K562 (cell line): ENCODE measurements around the gene RABIF. TPM values are rescaled to one million over a fixed set of nuclear protein-coding genes. Genes with fewer than 3 reads are reported as not detected.

Source experiments
- ATF1 ChIP-seq, 2 experiments: fragments of 450-650 bp in 1 of 2; IDR thresholded peaks; 2 replicates each; pipeline ENCODE4 v1.6.1; 2016; ENCODE audit warnings: missing compliant biosample characterization in 1 of 2, missing genetic modification characterization in 1 of 2
- ATF7 ChIP-seq: fragments of 450-650 bp; IDR thresholded peaks from 2 replicates; pipeline ENCODE4 v1.7.1; 2014; ENCODE audit warnings: mild to moderate bottlenecking, moderate library complexity
- DNMT1 ChIP-seq: fragments of 450-650 bp; IDR thresholded peaks from 2 replicates; pipeline ENCODE4 v1.6.1; 2016; ENCODE audit warnings: antibody characterized with exemption, mild to moderate bottlenecking
- RBFOX2 ChIP-seq: fragments of 200-400 bp; formaldehyde crosslinking; IDR thresholded peaks from 2 replicates; pipeline ENCODE4 v1.6.1; 2017; ENCODE audit warnings: low read depth, mild to moderate bottlenecking, low read length, moderate library complexity
- polyA plus RNA-seq, 8 experiments: library from polyadenylated mRNA; depleted of rRNA in 4 of 8; stranded (reverse) in 5 of 8; unstranded in 3 of 8; fragments of >200 nt; fragmentation: Nextera tagmentation in 2 of 8; fragmentation: Illumina TruSeq in 1 of 8; extraction: Ambion mirVana in 2 of 8; extraction: Trizol in 1 of 8; gene quantifications; 2 replicates each; pipeline versions ENCODE4 v1.2.1 to v1.2.3, GENCODE V29; 2011 to 2014; ENCODE audit warnings: inconsistent platforms in 1 of 8, missing spikeins in 1 of 8
- total RNA-seq, 7 experiments: library from RNA; depleted of rRNA in 6 of 7; stranded (reverse); fragments of >200 nt in 6 of 7; fragmentation: Illumina TruSeq in 2 of 7; extraction: Trizol in 2 of 7; gene quantifications; 2 replicates each; pipeline versions ENCODE4 v1.2.1 to v1.2.3, GENCODE V29; 2011 to 2021; ENCODE audit warnings: low replicate concordance in 1 of 7
- TF ChIP-seq, protein P1 (sequence below): sonication (generic); formaldehyde crosslinking; IDR thresholded peaks from 2 replicates; pipeline ENCODE4 v1.8.0; 2022; ENCODE audit warnings: mild to moderate bottlenecking, missing genetic modification reagents

The RABIF gene
- total and polyA plus RNA-seq, 9 of the 15 experiments (the other 6 are each of a cell fraction or from before 2014, with no cell fraction given): 7.4 to 20.1 (median 11.0) TPM

DNA sequence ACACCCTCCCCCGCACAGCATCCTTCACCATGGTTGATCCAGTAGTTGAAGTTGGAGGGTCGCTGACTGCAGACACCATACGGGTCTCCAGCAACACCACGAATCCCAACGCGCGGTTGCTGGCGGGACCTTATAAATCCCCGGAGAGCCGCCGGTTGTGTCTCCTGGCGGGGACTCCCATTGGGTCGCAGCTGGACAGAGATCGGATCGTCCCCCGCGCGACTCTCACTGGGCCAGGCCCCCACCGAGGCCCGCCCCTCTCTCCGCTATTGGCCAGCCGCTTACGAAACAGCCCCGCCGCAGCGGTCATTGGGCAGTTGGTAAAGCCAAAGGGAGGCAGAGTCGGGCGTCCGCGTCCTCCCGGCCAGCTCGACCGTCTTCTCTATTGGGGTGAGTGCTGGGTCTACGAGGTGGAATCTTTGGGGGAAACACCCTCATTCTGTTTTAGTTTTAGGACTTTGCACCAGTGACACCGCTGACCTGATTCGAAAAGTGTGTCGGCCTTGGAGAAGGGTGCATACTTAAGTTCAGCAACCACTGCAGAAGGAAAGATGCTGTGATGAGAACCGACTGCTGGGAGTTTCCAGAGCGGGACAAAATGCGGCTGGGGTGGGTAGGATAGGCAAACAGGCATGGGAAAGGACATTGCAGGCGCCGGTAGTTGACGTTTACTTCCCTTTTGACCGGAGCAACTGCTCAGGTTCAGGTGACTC lies 27.4 kb downstream of the RABIF start (continued):
- TF ChIP-seq, protein P1, sequence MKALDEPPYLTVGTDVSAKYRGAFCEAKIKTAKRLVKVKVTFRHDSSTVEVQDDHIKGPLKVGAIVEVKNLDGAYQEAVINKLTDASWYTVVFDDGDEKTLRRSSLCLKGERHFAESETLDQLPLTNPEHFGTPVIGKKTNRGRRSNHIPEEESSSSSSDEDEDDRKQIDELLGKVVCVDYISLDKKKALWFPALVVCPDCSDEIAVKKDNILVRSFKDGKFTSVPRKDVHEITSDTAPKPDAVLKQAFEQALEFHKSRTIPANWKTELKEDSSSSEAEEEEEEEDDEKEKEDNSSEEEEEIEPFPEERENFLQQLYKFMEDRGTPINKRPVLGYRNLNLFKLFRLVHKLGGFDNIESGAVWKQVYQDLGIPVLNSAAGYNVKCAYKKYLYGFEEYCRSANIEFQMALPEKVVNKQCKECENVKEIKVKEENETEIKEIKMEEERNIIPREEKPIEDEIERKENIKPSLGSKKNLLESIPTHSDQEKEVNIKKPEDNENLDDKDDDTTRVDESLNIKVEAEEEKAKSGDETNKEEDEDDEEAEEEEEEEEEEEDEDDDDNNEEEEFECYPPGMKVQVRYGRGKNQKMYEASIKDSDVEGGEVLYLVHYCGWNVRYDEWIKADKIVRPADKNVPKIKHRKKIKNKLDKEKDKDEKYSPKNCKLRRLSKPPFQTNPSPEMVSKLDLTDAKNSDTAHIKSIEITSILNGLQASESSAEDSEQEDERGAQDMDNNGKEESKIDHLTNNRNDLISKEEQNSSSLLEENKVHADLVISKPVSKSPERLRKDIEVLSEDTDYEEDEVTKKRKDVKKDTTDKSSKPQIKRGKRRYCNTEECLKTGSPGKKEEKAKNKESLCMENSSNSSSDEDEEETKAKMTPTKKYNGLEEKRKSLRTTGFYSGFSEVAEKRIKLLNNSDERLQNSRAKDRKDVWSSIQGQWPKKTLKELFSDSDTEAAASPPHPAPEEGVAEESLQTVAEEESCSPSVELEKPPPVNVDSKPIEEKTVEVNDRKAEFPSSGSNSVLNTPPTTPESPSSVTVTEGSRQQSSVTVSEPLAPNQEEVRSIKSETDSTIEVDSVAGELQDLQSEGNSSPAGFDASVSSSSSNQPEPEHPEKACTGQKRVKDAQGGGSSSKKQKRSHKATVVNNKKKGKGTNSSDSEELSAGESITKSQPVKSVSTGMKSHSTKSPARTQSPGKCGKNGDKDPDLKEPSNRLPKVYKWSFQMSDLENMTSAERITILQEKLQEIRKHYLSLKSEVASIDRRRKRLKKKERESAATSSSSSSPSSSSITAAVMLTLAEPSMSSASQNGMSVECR (CRISPR knock-in tag): peak; percentile 21; the same call in 1 of the 2 replicates
- TF ChIP-seq RBFOX2 (peak; percentile 66), DNMT1 (no peak), ATF1 (CRISPR knock-in tag; IDR thresholded peaks at IDR 0.05) (no peak), ATF1 (tag; IDR thresholded peaks at IDR 0.05) (peak; percentile 58), ATF7 (peak; percentile 54; the same call in 1 of the 2 replicates)
- TF ChIP-seq, all 486 proteins: peak for 62
